OCI-LY1 (cell line): ENCODE results near the gene CTXN1.

Experiments
- CTCF ChIP-seq: fragments of 200-600 bp; sonication (generic), shearing (Covaris generic); IDR thresholded peaks from 2 replicates; pipeline ENCODE4 v1.5.1; 2017; ENCODE audit warnings: mild to moderate bottlenecking, antibody characterized with exemption, low read length, moderate library complexity, mixed read lengths
- EZH2 ChIP-seq: fragments of 200-600 bp; sonication (generic), shearing (Covaris generic); IDR thresholded peaks from 2 replicates; pipeline ENCODE4 v1.8.0; 2017; ENCODE audit warnings: borderline replicate concordance, mixed run types, mild to moderate bottlenecking, antibody characterized with exemption, low read length, moderate library complexity, mixed read lengths

DNA sequence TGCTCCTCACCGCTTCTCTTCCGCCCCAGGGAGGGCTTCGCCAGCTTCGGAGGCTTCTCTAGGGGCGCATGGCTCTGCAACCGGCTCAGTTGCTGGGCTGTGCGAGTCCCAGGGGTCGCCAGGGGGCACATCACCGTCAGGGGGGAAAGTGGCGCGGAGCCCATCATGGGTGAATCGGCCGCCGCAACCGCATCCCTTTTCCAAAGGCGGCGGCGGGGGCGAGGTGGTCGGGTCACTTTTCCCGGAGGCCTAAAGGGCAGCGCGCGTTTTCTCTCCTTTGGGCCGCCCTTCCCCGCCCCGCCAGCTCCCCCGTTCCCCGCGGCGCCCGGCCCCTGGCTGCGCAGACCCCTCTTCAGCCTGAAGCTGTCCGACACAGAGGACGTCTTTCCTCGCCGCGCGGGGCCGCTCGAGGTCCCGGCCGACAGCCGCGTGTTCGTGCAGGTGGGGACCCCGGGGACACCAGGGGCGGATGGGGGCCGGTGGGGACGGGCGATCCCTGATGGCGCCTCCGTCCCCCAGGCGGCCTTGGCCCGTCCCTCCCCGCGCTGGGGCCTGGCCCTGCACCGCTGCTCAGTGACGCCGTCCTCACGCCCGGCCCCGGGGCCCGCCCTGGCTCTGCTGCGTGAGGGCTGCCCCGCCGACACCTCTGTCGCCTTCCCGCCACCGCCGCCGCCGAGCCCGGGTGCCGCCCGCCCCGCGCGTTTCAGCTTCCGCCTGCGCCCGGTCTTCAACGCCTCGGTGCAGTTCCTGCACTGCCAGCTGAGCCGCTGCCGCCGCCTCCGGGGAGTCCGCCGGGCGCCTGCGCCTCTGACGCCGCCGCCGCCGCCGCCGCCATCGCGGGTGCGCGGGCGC is 9.6 kb downstream of the CTXN1 start:
- TF ChIP-seq CTCF (no peak), EZH2 (no peak)
